Osteocyte (in vitro differentiated cells): ENCODE results near the gene PLSCR4. TPM values are rescaled to one million over a fixed set of nuclear protein-coding genes. Genes with fewer than 3 reads are reported as not detected.

Experiments
- DNase-seq: peaks from one replicate; pipeline ENCODE4 v3.0.0; 2021; ENCODE audit warnings: mixed read lengths; ENCODE audit not compliant: unreplicated experiment; ENCODE audit errors: extremely low spot score
- H3K27ac Mint-ChIP-seq: one replicate; pipeline ENCODE4 v1.8.0; 2021; ENCODE audit warnings: mild to moderate bottlenecking, mixed read lengths; ENCODE audit not compliant: unreplicated experiment
- H3K27me3 Mint-ChIP-seq: one replicate; pipeline ENCODE4 v1.8.0; 2021; ENCODE audit warnings: mixed read lengths; ENCODE audit not compliant: unreplicated experiment
- H3K36me3 Mint-ChIP-seq: one replicate; pipeline ENCODE4 v1.8.0; 2021; ENCODE audit warnings: mixed read lengths; ENCODE audit not compliant: unreplicated experiment
- H3K4me1 Mint-ChIP-seq: one replicate; pipeline ENCODE4 v1.8.0; 2021; ENCODE audit warnings: mixed read lengths; ENCODE audit not compliant: unreplicated experiment
- H3K4me3 Mint-ChIP-seq: one replicate; pipeline ENCODE4 v1.8.0; 2021; ENCODE audit warnings: mild to moderate bottlenecking, moderate library complexity, mixed read lengths; ENCODE audit not compliant: unreplicated experiment
- H3K9me3 Mint-ChIP-seq: one replicate; pipeline ENCODE4 v1.8.0; 2021; ENCODE audit warnings: mixed read lengths; ENCODE audit not compliant: unreplicated experiment
- CTCF ChIP-seq: fragments of 200-600 bp; sonication (generic); IDR thresholded peaks from 2 replicates; pipeline ENCODE4 v1.5.0; 2021; ENCODE audit warnings: antibody characterized with exemption, mild to moderate bottlenecking, moderate library complexity
- total RNA-seq: library from RNA; stranded (reverse); gene quantifications from 2 replicates; pipeline ENCODE4 v1.2.1, GENCODE V29; 2021

Gene PLSCR4
- total RNA-seq, 1 donor from 2014 or later, result 44.3 TPM

- no peak for TF ChIP-seq CTCF
- Mint-ChIP-seq H3K36me3 (peaks cover 26% of the 10 kb centered on the region), H3K27me3 (no peaks in the 10 kb centered on the region), H3K27ac (no peak overlapping the region), H3K9me3 (no peaks in the 10 kb centered on the region), H3K4me3 (no peak overlapping the region), H3K4me1 (no peaks in the 10 kb centered on the region)
- DNase-seq, result no peak
These were observed 55.9 kb downstream of the PLSCR4 start for GRCh38 chr3:146195030-146195429.

GRCh38 chr3:146191051-146191450, 59.9 kb downstream of the PLSCR4 start:
- Mint-ChIP-seq H3K27me3 (no peaks in the 10 kb centered on the region), H3K4me3 (no peak overlapping the region), H3K36me3 (peaks cover 15% of the 10 kb centered on the region), H3K4me1 (peaks cover 1% of the 10 kb centered on the region), H3K27ac (no peak overlapping the region), H3K9me3 (no peaks in the 10 kb centered on the region)
- no peak for DNase-seq
- TF ChIP-seq CTCF, result no peak

- Mint-ChIP-seq H3K9me3 (no peaks in the 10 kb centered on the region), H3K27ac (no peak overlapping the region), H3K4me3 (no peak overlapping the region), H3K27me3 (no peaks in the 10 kb centered on the region), H3K4me1 (peaks cover 1% of the 10 kb centered on the region), H3K36me3 (peaks cover 13% of the 10 kb centered on the region)
- TF ChIP-seq CTCF, result peak; percentile 80
- DNase-seq, result no peak
These were observed 61.3 kb downstream of the PLSCR4 start for GRCh38 chr3:146189519-146190173.

- H3K9me3 Mint-ChIP-seq, result no peaks in the 10 kb centered on the region
- DNase-seq, result no peak
These were observed 63.5 kb downstream of the PLSCR4 start for GRCh38 chr3:146187334-146187950.

More at GRCh38 chr3:146187334-146187950, 63.5 kb downstream of the PLSCR4 start:
- Mint-ChIP-seq H3K36me3 (peaks cover 1% of the 10 kb centered on the region), H3K4me3 (no peak overlapping the region), H3K27ac (no peak overlapping the region), H3K4me1 (peaks cover 5% of the 10 kb centered on the region), H3K27me3 (no peaks in the 10 kb centered on the region)
- peak; percentile 81 for TF ChIP-seq CTCF
